NAMALWA (cell line): ENCODE measurements around the gene DENND4B.
A peak's percentile ranks its signal among the peaks of the same experiment; 100 is the strongest.

Source experiments
- DNase-seq: peaks from one replicate; pipeline ENCODE4 v3.0.0-alpha.2; 2015; ENCODE audit warnings: low spot score

The DENND4B gene

DNA sequence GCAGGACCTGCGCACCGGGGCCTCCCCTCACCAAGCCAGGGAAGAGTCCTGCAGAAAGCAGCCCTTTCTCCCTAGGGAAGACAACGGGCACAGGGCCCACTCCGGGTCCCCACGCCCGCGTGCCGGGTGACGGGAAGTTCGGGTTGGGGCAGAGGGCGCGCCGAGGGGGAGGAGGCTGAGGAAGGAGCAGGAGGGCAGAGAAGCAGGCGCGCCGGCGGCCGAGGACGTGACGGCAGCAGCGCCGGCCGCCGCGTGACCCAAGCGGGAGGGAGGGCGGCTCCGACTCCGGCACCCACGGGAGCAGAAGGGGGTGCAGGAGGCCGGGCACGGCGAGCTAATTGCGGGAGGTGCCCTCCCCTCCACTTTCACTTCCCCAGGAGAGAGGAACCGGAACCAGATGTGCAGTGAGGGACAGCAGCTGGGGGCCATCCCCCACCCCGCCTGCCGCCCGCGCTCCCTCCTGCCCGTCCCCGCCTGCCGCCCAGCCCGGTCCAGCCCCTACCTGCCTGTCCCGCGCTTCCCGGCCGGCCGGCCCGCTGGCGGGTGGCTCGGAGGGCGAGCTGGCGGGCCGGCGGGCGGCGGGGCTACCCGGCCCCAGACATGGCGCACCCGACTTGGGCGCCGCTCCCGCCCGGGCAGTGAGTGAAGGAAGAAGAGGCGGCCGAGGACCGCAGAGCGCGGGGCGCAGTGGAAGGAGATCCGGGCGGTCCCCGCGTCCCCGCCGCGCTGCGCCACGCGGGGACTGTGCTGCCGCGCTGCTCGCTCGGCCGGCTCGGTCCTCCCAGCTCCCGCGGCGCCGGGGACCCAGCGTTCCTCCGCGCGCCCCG lies 510 bp downstream of the DENND4B start:
- peak; percentile 98 for DNase-seq

DNA sequence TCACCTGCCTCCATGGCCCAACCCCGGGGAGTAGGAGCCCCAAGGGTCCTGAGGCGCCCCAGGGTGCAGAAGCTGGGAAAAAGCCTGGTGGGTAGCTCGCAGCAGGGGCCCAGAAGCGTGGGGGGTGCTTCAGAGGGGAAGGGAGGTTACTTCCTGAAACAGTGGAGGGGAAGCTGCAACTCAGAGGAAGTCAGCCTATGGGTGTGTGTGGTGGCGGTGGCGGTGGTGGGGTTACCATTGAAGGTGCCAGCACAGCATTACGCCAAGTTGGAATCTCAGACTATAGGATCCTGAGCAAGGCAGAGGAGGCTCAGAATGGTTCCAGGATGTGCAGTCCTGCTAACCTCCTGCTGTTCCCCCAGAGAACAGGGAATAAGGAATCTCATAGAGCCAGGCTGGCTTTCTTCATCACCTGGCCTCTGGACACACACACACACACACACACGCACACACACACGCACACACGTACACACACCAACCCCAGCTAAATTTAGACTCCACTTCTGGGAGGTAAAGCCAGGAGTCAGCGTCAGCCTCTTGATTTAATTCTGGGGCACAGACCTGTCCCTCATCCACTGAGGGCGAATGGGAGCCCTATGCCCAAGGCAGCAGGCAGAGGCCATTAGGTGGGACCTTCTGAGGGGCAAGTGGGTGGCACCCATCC lies 1.3 kb downstream of the DENND4B start:
- DNase-seq = peak; percentile 90

DNA sequence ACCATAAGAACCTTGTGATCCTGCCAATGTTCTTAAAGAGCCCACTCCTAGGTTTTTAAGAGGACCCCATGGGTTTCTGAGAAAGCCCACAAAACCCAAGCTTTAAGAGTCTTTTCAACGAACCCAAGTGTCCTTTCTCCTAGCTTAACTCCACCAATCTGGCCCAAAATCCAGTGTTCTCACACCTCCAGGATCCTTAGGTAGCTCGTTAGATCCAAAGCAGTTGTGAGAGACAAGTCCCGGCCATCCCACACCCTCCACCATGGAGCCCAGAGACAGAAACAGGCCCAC lies 1.7 kb downstream of the DENND4B start:
- no peak for DNase-seq

DNA sequence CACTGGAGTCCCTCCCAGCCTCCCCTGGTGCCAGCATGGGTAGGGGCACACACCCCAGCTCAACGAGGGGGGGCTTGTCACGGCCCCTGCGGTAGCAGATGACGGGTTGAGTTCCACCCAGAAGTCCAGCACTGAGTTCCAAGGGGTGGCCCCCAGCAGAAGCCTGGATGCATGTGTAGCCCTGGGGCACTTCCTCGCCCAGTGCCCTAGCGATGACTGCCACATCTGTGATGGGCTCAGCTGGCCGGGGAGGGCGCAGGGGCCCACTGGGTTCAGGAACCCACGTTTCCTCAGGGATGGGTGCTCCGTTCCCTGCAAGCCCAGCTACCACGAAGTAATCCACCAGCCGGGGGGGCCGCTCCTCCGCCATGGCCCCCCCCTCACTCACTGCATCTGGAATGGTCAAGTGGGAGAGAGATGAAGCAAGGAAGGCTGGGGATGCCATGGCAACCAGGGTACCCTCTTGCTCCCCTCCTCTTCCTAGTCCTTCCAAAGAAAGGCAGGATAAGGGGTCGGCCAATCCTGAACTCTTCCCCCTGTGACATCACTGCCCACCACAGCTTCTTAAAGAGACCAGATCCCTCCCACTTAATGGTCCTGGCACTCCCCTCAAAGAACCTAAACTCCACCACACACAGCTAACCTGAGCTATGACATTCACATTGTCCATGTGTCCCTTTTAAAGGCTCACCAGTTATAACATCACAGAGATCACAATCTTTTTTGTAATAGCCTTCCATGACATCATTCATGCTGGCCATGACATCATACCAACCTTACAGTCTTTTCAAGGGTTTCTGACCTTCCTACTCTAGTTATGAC lies 2.3 kb downstream of the DENND4B start:
- DNase-seq = peak; percentile 60

DNA sequence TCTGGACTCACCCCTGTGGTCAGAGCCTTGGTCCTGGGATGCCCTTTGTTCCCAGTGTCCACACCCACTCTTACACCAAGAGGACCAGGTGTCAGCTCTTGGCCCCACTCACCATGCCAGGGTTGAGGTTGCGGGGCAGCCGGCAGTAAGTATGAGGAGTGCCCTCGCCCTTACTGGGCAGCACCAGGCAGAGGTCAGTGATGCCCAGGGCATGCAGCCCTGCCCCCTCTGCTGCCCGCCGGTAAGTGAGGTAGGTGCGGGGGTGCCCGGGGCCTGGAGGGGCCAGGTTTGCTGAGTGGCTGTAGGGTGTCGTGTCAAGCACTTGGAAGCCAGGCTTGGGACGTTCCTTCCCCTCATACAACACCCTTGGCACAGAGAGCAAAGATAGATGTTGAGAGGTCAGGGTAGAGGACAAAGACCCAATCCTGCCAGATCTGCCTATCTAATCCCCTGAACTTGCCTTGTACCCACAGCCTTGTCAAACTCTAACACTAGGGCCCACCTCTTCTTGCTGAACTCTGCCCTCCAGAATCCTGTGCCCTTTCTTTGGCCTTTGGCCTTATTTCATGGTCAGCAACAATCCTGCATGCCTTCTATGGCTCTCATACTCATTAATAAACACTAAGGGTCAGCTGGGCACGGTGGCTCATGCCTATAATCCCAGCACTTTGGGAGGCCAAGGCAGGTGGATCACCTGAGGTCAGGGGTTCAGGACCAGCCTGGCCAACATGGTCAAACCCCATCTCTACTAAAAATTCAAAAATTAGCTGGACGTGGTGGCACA lies 3.6 kb downstream of the DENND4B start:
- DNase-seq = no peak

DNA sequence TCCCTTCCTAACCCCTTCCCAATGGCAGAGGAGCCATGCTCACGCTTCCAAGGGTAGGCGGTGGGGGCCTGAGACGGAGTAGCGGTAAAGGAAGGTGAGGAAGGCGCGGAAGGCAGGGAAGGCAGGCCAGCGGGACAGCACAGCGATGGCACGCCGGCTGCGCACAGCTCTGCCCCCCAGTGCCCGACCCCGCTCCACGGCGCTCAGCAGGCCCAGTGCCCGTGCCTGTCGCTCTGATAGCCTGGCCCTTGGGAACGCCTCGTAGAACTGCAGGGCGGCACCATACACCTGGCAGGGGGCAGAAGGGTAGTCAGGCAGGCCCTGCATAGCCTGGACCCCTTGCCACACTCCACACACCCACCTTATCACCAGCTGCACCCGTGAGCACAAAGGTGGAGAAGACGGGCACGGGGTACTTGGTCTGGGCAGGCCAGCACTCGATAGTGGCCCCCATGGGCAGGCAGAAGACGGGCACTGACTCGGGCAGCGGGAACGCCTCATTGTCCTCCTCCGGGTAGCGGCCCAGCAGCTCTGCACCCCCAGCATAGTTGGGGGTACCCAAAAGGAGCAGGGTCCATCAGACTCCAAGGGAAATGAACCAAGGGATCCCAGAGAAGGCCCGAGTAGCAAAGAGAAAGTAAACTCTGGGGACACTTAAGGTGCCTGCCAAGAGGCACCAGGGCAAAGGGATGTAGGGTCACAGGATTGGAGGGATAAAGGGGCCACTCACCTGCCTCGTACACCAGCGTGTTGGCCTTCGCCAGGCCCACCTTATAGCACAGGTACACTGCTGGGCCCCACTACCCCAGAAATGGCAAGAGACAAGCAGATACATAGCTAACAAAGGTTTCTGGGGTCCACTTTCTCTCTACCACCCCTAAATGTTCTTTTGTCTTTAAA lies 4.4 kb downstream of the DENND4B start:
- no peak for DNase-seq

DNA sequence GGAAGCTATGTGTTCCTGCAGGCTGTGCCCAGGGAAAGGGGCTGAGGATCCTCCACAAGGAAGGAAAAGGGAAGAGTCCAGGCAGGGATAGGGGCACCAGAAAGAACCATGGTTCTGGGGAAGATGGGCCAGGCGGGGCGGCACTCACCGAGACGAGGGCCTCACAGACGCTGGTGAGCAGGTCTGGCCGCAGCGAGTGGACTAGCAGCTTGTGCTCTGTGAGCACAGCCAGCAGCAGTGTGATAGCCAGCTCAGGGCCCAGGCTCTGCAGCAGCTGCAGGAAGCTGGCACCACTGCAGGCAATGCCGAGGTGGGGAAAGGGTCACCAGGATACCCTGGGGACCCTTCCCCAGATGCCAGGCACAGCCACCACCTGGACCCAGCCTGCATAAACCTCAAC lies 5.8 kb downstream of the DENND4B start:
- no peak for DNase-seq

DNA sequence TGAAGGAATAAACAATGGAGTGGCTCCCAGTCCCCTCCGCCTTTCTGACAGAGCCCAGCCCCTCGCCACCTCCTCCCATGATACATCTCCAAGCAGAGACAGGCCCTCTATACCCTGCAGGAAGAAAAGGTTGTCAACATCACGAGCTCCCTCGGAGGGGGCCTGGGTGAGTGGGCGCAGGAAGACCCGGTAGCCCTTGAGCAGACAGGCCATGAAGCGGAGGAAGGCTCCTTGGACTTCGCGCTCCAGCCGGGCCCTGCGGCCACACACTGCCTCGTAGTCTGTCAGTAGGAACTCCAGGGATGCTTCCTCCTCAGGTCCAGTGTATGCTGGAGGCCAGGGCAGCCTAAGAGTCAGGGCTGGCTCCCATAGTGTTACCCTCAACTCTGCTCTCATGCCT lies 7.0 kb downstream of the DENND4B start:
- DNase-seq = no peak

DNA sequence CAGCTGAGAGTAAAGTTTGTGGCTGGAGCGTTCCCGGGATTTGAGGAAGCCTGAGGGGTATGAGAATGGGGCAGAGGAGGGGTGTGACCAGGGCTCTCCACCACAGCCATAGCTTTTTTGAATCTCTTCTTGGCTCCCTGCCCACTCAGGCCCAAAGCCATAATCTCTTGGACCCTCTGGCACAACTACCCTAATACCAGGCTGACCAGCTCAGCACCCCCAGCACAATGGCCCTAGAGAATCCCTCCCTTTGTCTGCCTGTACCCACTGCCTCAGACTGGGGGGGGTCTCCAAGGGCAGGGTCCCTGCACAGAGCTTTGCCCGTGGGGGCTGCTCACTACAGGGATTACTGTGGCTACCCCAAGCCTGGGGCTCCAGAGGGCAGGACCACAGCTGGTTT lies 7.5 kb downstream of the DENND4B start:
- DNase-seq = no peak

DNA sequence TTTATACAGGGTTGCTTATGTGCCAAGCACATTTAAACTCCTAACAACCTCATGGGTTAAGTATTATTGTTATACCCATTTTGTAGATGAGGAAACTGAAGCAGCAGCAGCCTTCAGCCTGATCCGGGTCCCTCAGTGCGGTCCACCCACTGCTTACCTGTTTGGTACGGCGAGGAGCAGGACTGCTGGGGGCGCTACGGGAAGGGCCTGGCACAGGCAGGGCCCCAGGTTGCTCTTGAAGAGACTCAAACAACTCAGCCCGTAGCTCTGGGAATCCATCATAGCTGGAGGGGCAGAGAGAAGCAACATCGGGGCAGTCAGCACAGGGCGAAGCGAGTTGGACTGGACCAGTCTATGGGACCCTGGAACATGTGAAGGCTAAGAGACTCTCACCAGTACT lies 9.2 kb downstream of the DENND4B start:
- no peak for DNase-seq

DNA sequence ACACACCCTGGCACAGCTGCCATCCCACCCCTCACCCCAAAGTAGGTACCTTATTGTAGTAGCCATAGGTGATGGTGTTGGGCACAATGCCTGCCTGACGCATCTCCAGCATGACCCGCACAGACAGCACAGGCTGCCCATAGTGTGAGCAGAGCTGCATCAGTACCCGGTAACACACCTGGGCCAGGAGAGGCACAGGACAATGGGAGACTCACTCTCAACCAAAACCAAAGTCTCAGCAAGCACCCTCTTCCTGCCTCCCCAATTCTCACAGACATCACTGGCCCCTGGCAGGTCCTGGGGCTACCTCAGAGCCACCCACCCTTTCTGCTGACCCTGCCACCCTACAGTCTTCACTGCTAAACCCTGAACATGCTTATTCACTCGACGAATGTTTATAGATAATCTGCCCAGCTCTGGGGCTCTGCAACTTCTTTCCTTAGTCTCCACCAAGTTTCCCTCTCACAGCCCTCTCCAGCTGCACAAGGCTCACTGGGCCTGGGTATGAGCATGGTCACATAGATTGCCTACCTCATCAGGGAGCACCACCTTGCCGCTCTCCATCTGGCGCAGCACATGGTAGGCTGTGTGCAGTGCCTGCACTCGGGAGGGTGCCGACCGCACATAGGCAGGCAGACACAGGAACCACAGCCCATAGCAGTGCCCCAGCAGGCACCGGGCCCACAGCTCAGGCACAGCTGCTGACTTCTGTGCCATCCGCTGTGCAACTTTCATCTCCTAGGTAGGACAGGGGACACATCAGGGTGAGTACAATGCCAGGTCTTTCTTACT lies 10.3 kb downstream of the DENND4B start:
- no peak for DNase-seq

DNA sequence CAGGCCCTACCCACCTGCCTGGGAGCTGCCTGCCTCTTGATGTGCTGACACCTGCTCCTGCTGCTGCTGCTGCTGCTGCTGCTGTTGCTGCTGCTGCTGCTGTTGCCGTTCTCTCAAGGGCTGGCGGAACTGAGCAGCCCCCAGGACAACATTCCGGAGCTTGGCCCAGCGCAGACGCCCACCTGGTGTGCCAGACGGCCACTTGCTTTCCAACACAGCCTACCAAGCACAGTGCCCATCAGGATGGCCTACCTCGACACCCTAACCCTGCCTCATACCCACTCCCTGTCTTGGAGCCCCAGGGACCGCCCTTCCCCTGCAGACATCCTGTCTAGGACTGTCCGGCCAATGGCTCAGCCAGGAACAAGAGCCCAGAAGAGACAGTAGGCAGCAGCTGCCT lies 11.8 kb downstream of the DENND4B start:
- no peak for DNase-seq

DNA sequence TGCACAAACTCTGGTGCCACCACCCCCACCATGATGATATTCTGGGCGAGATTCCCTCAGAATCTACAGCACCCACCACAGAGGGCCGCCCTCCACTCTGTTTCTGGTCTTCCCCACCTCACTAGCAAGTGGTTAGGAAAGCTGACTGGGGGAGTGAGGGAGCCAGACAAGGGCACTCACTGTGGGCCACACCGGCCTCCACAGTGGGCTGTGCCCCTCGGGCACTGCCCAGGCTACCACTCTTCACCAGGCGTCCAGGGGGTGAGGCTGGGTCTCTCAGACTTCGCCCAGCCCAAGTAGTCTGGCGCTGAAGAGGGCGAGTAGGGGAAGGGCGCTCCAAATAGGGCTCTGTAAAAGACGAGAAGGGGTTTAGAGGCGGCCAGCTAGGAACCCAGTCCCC lies 12.6 kb downstream of the DENND4B start:
- no peak for DNase-seq

DNA sequence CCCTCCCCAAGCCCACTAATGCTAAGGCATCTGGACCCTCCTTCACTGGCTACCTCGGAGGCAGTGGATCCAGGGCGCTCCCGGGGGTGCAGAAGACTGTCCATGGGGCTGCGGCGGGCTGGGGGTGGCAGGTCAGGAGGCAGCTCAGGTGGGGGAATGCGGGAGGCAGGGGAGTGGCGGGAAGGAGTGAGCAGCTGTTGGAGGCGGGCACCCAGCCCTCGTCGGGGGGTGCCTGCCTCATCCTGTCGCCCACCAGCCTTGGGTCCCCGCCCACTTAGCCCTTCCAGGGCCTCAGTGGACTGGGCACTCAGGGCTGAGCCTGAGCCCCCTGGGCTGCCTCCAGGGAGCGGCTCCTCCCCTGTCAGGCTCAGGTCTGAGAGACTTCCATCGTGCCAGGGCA lies 13.1 kb downstream of the DENND4B start:
- DNase-seq = no peak

DNA sequence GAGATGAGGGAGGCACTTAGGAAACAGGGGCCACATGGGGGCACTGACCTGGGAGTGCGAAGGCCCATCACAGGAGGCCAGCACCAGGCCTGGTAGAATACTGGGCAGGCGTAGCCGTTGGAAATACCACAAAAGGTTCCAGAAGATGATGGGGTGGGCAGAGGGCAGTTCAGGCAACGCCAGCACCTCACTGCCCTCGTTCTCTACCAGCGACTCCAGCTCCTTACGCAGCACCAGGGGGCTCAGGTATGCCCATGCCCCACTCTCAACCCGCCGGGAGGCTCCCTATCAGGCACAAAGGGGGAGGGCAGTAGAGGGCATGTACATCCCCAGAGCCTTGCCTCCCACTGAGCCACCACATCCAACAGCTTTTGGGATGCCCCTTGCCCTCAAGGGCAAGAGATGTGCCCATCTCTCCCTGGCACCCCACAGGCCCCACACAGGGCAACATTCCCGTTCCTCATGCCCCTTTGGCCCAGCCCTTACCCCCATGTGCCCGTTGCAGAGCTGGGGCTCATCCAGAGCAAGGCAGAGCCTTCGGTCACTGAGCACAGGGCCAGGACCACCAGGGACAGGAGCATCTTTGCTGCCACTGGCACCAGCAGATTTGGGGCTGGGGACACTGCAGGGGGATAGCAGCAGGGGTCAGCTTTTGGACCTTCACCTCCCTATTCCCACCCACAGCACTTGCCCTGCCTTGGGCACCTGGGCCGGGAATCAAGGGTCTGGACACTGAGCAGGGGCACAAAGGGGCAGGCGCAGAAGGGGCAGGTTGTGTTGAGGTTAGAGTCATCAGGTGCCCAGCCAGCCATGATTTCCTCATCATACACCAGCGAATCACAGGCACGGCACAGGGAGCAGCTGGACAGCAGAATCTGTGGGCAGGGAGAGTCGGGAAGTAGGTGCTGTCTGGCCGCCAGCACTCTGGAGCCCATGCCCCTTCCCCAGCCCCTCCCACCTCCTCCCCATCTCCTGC lies 14.1 kb downstream of the DENND4B start:
- DNase-seq = no peak

DNA sequence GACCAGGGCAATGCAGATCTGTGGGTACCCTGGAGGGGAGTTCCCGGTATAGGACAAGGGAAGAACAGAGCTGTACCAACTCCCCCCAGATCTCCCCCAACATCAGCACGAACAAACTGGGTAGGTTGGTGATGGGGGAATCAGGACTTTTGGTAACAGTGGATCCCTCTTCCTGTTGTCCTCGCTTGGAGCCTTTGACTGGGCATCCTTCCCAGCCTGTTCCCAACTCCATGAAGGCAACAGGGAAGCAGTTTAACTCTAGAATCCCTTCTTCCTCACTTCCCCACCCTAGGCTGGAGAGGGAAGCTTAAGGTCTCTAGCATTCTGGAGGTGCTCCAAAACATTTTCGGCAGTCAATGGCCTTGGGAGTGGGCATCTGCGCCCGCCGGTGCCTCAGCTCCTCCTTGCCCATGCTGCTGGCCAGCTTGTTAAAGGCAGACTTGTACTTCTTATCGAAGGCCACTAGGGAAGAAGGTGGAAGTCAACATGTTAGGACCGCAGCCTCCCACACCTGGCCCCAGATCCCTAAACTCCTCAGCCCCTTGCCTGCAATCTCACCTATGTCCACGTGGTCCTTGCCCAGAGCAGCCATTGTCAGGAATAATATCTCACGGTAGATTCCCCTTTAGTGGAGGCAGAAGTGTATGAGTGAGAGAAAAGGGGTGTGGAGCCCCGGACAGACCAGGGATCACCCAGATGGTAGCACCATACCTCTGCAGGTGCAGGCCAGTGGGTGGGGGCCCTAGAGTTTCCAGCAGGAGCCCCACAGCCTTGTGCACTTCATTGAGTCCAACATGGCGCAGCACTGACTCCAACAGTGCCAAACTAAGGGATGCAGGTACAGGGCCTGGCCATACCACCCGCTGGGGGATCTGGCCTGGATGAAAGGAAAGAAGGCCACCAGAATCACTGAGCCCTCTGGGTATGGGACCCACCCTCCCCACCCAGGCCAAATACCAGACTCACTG lies 16.3 kb downstream of the DENND4B start:
- no peak for DNase-seq

DNA sequence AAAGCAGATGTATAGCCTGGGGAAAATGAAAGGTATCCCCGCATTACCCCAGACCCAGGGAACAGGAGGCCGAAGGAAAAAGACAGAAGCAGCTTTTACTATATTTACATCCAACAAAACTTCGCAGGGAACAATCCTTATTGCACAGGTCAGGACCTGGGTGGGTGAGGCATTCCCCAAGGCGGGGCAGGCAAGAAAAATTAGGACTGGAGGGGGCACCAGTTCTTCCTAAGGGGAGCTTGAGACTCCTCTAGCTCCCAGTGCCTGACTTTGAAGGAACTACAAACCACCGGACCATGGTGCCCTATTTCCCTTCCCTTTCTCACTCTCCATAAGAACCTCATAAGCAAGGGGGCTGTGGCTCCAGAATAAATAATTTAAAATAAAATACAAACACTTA lies 17.1 kb downstream of the DENND4B start:
- DNase-seq = no peak

DNA sequence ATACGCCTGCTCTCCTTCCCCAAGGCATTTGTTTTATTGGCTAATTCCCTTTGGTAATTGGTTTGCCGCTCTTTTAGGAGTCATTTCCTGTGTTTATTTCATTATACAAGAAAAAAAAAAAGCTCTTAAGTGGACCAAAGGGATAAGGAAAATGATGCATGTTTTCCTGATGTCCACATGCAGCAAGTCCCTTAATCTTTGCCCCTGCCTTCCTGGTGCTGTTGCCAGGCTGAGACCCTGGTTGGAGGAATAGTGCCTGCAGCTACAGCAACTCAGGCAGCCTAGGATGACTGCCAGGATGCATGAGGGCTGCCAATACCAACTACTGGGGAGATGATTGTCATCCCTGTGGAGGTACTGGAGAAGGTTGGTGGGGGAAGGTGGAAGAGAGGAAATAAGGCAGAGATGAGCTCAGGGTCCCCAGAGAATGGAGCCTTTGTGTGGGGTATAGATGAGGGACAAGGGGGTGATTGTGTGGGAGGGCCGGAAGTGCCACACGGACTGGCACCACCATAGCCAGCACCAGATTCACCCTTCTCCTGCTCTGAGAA lies 17.7 kb downstream of the DENND4B start:
- no peak for DNase-seq
